ENCODE results near the gene LANCL1.
A peak's percentile ranks its signal among the peaks of the same experiment; 100 is the strongest.

The LANCL1 gene

GRCh38 chr2:210515911-210516310, 39.4 kb upstream of the LANCL1 start:
- POLR2A ChIA-PET (ENCODE audit: low non-redundant PET), result no interaction called here
- no peak overlapping the region for H3K27ac ChIP-seq
- TF ChIP-seq, protein P1, sequence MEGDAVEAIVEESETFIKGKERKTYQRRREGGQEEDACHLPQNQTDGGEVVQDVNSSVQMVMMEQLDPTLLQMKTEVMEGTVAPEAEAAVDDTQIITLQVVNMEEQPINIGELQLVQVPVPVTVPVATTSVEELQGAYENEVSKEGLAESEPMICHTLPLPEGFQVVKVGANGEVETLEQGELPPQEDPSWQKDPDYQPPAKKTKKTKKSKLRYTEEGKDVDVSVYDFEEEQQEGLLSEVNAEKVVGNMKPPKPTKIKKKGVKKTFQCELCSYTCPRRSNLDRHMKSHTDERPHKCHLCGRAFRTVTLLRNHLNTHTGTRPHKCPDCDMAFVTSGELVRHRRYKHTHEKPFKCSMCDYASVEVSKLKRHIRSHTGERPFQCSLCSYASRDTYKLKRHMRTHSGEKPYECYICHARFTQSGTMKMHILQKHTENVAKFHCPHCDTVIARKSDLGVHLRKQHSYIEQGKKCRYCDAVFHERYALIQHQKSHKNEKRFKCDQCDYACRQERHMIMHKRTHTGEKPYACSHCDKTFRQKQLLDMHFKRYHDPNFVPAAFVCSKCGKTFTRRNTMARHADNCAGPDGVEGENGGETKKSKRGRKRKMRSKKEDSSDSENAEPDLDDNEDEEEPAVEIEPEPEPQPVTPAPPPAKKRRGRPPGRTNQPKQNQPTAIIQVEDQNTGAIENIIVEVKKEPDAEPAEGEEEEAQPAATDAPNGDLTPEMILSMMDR (conservative IDR thresholded peaks at IDR 0.05; ENCODE audit: low read depth), result no peak
- DNase-seq (ENCODE audit: low spot score), result no peak
- CTCF ChIA-PET, result no interaction called here

GRCh38 chr2:210503725-210504191, 27.2 kb upstream of the LANCL1 start:
- TF ChIP-seq, protein P1 (conservative IDR thresholded peaks at IDR 0.05; ENCODE audit: low read depth), result no peak
- POLR2A ChIA-PET (ENCODE audit: low non-redundant PET), result no interaction called here
- DNase-seq (ENCODE audit: low spot score), result no peak
- H3K27ac ChIP-seq, result no peak overlapping the region
- CTCF ChIA-PET, result interaction anchor here (0.5 to 1.1 kb wide), 9 partner anchors 8 to 1487 kb away, joined by 3 to 6 read pairs (median 3); no protein-coding TSS in a partner anchor

- ChIA-PET POLR2A (ENCODE audit: low non-redundant PET) (no interaction called here), CTCF (interaction anchor here (0.5 to 1.1 kb wide), 15 partner anchors 9 to 1486 kb away, joined by 3 to 6 read pairs (median 3); no protein-coding TSS in a partner anchor)
- TF ChIP-seq, protein P1 (conservative IDR thresholded peaks at IDR 0.05; ENCODE audit: low read depth), result peak; percentile 76
- no peak overlapping the region for H3K27ac ChIP-seq
- peak; percentile 46 for DNase-seq (ENCODE audit: low spot score)
Measured at GRCh38 chr2:210503001-210503623, 26.6 kb upstream of the LANCL1 start.

DNA sequence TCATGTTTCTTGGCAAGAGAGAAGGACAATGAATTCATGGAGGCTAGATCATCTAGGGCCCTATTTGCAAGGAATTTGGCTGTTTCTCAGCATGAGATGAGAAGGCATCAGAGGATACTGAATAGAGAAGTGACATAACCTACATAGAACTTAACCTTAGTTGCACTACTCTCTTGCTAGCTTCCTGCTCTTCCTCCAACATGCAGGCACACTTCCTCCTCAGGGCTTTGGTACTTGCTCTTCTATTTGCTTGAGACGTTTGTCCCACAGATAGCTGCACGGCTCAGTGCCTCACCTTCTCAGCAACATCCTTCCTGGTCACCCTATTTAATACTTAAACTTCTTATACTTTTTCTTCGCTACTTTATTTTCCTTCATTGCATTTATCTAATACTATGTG, 20.0 kb upstream of the LANCL1 start:
- TF ChIP-seq, protein P1 (conservative IDR thresholded peaks at IDR 0.05; ENCODE audit: low read depth), result no peak

DNA sequence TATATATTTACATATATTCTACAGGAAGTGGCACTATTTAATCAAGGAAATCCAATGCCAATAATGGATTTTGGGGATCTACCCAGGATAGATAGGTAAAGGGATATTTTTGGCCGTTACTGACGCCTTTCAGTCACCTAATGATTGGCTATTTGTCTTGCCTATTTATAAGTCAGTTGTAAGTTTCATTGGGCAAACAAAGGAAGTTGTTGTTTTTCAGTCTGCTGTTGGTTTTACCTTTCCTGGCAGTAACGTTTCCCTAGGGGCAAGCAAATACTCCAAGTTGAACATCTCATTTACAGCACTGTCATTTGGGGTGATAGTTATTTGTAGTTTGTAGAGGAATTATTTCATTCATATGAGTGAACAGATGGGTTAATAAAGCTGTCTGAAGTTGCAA, 17.0 kb upstream of the LANCL1 start:
- TF ChIP-seq, protein P1 (conservative IDR thresholded peaks at IDR 0.05; ENCODE audit: low read depth), result no peak
- CTCF ChIA-PET, result no interaction called here
- no peak overlapping the region for H3K27ac ChIP-seq

More for the DNA sequence above, 20.0 kb upstream of the LANCL1 start:
- ChIA-PET CTCF (no interaction called here), POLR2A (ENCODE audit: low non-redundant PET) (no interaction called here)
- H3K27ac ChIP-seq, result no peak overlapping the region
- DNase-seq (ENCODE audit: low spot score), result no peak

GRCh38 chr2:210481601-210482175, 5.1 kb upstream of the LANCL1 start:
- ChIA-PET CTCF (no interaction called here), POLR2A (ENCODE audit: low non-redundant PET) (no interaction called here)

More for the DNA sequence above, 17.0 kb upstream of the LANCL1 start:
- no peak for DNase-seq (ENCODE audit: low spot score)
- POLR2A ChIA-PET (ENCODE audit: low non-redundant PET), result no interaction called here

More at GRCh38 chr2:210481601-210482175, 5.1 kb upstream of the LANCL1 start:
- TF ChIP-seq, protein P1 (conservative IDR thresholded peaks at IDR 0.05; ENCODE audit: low read depth), result no peak
- no peak for DNase-seq (ENCODE audit: low spot score)
- no peak overlapping the region for H3K27ac ChIP-seq

All from RWPE1 (cell line).